Thoracic aorta (tissue), 2 donors: ENCODE data around the gene NECAB2. TPM values are rescaled to one million over a fixed set of nuclear protein-coding genes. Genes with fewer than 3 reads are reported as not detected.

Source experiments
- ATAC-seq: fragments of 150-250 bp; one replicate; pipeline ENCODE4 v1.8.0; 2017; ENCODE audit warnings: low read depth; ENCODE audit not compliant: insufficient number of reproducible peaks, low FRiP score
- DNase-seq: peaks from one replicate; pipeline ENCODE4 v3.0.0-alpha.2; 2020; ENCODE audit warnings: low spot score
- H3K27ac ChIP-seq, 2 donors: fragments of 200-600 bp; sonication (generic); 1 replicate in 1 of 2; 2 replicates in 1 of 2; pipeline ENCODE4 v1.5.1; 2016; ENCODE audit warnings: mild to moderate bottlenecking in 2 of 2, moderate library complexity in 2 of 2
- H3K27me3 ChIP-seq: fragments of 200-600 bp; sonication (generic); replicated peaks from 2 replicates; pipeline ENCODE4 v1.6.0; 2016; ENCODE audit warnings: mild to moderate bottlenecking; ENCODE audit not compliant: insufficient read depth
- H3K36me3 ChIP-seq: fragments of 200-600 bp; sonication (generic); one replicate; pipeline ENCODE4 v1.5.1; 2016
- H3K4me1 ChIP-seq, 2 donors: fragments of 200-600 bp; sonication (generic); 1 replicate in 1 of 2; 2 replicates in 1 of 2; pipeline versions ENCODE4 v1.5.1 to v1.6.0; 2016; ENCODE audit warnings: low read depth in 2 of 2, mild to moderate bottlenecking in 1 of 2; ENCODE audit not compliant: control insufficient read depth in 1 of 2
- H3K4me3 ChIP-seq: fragments of 200-600 bp; sonication (generic); 2 replicates; pipeline ENCODE4 v1.5.1; 2016; ENCODE audit warnings: mild to moderate bottlenecking
- H3K9me3 ChIP-seq: fragments of 200-600 bp; sonication (generic); 2 replicates; pipeline ENCODE4 v1.5.1; 2016
- CTCF ChIP-seq: fragments of 200-600 bp; sonication (generic); IDR thresholded peaks from one replicate; pipeline ENCODE4 v1.5.1; 2019; ENCODE audit warnings: antibody characterized with exemption
- total RNA-seq, 2 donors: library from RNA; depleted of rRNA; stranded (reverse); fragments of >200 nt; gene quantifications; one replicate each; pipeline versions ENCODE4 v1.1.0 to v1.2.3, GENCODE V29; 2016

The NECAB2 gene
- total RNA-seq, 2 donors from 2014 or later: not detected

GRCh38 chr16:84005391-84005790, 37.3 kb downstream of the NECAB2 start:
- ATAC-seq: no peak
- H3K9me3 ChIP-seq: no peaks in the 10 kb centered on the region
- H3K27ac ChIP-seq: no peak overlapping the region

GRCh38 chr16:84007520-84007919, 39.5 kb downstream of the NECAB2 start:
- H3K27ac ChIP-seq: no peak overlapping the region
- no peaks in the 10 kb centered on the region for H3K27me3 ChIP-seq
- H3K4me3 ChIP-seq: no peak overlapping the region
- no peak for TF ChIP-seq CTCF
- no peaks in the 10 kb centered on the region for H3K36me3 ChIP-seq
- no peaks in the 10 kb centered on the region for H3K4me1 ChIP-seq
- ATAC-seq: no peak
- no peak for DNase-seq
- no peaks in the 10 kb centered on the region for H3K9me3 ChIP-seq

More at GRCh38 chr16:84005391-84005790, 37.3 kb downstream of the NECAB2 start:
- no peak for DNase-seq
- H3K36me3 ChIP-seq: no peaks in the 10 kb centered on the region
- no peak for TF ChIP-seq CTCF
- no peaks in the 10 kb centered on the region for H3K27me3 ChIP-seq
- no peak overlapping the region for H3K4me3 ChIP-seq
- no peaks in the 10 kb centered on the region for H3K4me1 ChIP-seq

GRCh38 chr16:84007965-84008364, 39.9 kb downstream of the NECAB2 start:
- H3K4me3 ChIP-seq: no peak overlapping the region
- no peak for DNase-seq
- no peaks in the 10 kb centered on the region for H3K36me3 ChIP-seq
- no peaks in the 10 kb centered on the region for H3K27me3 ChIP-seq
- no peak for ATAC-seq
- H3K9me3 ChIP-seq: no peaks in the 10 kb centered on the region
- H3K4me1 ChIP-seq: no peaks in the 10 kb centered on the region
- H3K27ac ChIP-seq: no peak overlapping the region
- TF ChIP-seq CTCF: no peak

GRCh38 chr16:84009282-84009681, 41.2 kb downstream of the NECAB2 start:
- ATAC-seq: no peak
- Histone ChIP-seq H3K9me3 (no peaks in the 10 kb centered on the region), H3K4me3 (no peak overlapping the region), H3K4me1 (no peaks in the 10 kb centered on the region), H3K36me3 (no peaks in the 10 kb centered on the region), H3K27me3 (no peaks in the 10 kb centered on the region), H3K27ac (no peak overlapping the region)
- no peak for TF ChIP-seq CTCF
- no peak for DNase-seq

DNA sequence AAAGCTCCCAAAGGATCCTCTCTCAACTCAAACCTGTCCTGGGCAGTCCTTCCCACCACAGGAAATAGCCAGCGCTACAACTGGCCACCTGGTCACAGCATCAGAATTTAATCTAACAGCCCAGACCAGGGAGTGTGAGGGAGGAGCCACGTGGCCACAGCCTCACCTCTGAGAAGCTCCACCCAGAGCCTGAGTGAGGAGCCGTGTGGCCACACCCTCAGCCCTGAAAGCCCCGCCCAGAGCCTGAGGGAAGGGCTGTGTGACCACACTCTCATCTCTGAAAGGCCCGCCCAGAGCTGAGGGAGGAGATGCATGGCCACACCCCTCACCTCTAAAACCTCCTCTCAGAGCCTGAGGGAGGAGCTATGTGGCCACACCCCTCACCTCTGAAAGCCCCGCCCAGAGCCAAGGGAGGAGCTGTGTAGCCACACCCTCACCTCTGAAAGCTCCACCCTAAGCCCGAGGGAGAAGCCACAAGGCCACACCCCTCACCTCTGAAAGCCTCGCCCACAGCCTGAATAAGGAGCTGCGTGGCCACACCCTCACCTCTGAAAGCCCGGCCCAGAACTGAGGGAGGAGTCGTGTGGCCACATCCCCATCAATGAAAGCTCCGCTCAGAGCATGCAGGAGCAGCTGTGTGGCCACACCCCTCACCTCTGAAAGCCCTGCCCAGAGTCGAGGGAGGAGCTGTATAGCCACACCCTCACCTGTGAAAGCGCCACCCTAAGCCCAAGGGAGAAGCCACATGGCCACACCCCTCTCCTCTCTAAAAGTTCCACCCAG, 45.9 kb downstream of the NECAB2 start:
- ATAC-seq (no peak), DNase-seq (no peak)
- H3K27me3 ChIP-seq: no peaks in the 10 kb centered on the region
- no peaks in the 10 kb centered on the region for H3K9me3 ChIP-seq
- TF ChIP-seq CTCF: no peak
- H3K4me3 ChIP-seq: no peak overlapping the region
- no peaks in the 10 kb centered on the region for H3K4me1 ChIP-seq
- no peak overlapping the region for H3K27ac ChIP-seq
- no peaks in the 10 kb centered on the region for H3K36me3 ChIP-seq
